Stomach (tissue), 9 donors: ENCODE measurements around the gene COPS9. TPM values are rescaled to one million over a fixed set of nuclear protein-coding genes. Genes with fewer than 3 reads are reported as not detected.

Experiments used
- DNase-seq, 2 donors: peaks; one replicate each; pipeline versions ENCODE4 v3.0.0 to v3.0.0-alpha.2; 2013 to 2019
- H3K27ac ChIP-seq, 5 donors: fragments of 200-600 bp in 4 of 5; sonication (generic) in 4 of 5; one replicate each; pipeline ENCODE4 v1.5.1; 2013 to 2019; ENCODE audit warnings: mild to moderate bottlenecking in 1 of 5, moderate library complexity in 1 of 5
- H3K27me3 ChIP-seq, 3 donors: fragments of 200-600 bp; sonication (generic); one replicate each; pipeline ENCODE4 v1.5.1; 2017 to 2019; ENCODE audit warnings: mixed run types in 1 of 3
- H3K36me3 ChIP-seq, 4 donors: fragments of 200-600 bp; sonication (generic); 1 replicate in 3 of 4; 2 replicates in 1 of 4; pipeline ENCODE4 v1.5.1; 2016 to 2019
- H3K4me1 ChIP-seq, 4 donors: fragments of 200-600 bp; sonication (generic); one replicate each; pipeline ENCODE4 v1.5.1; 2016 to 2019
- H3K4me3 ChIP-seq, 4 donors: fragments of 200-600 bp; sonication (generic) in 3 of 4; one replicate each; pipeline ENCODE4 v1.5.1; 2016 to 2019; ENCODE audit warnings: mild to moderate bottlenecking in 1 of 4
- H3K9me3 ChIP-seq, 4 donors: fragments of 200-600 bp; sonication (generic); one replicate each; pipeline ENCODE4 v1.5.1; 2016 to 2019
- CTCF ChIP-seq, 7 experiments: fragments of 450-650 bp in 4 of 7; fragments of 200-600 bp in 3 of 7; sonication (generic) in 3 of 7; IDR thresholded peaks; one replicate each; pipeline ENCODE4 v1.5.1; 2016 to 2019; ENCODE audit warnings: antibody characterized with exemption in 7 of 7, control low read depth in 2 of 7, mild to moderate bottlenecking in 1 of 7
- EP300 ChIP-seq: sonication (generic); formaldehyde crosslinking; IDR thresholded peaks from one replicate; pipeline ENCODE4 v1.6.1; 2017; ENCODE audit warnings: antibody characterized with exemption
- POLR2A ChIP-seq, 4 donors: fragments of 450-650 bp; IDR thresholded peaks; one replicate each; pipeline ENCODE4 v1.6.1; 2016; ENCODE audit warnings: antibody characterized with exemption in 4 of 4, control low read depth in 2 of 4, mild to moderate bottlenecking in 1 of 4, moderate library complexity in 1 of 4
- POLR2AphosphoS5 ChIP-seq, 3 donors: sonication (generic); formaldehyde crosslinking; IDR thresholded peaks; one replicate each; pipeline ENCODE4 v1.6.1; 2016; ENCODE audit warnings: antibody characterized with exemption in 3 of 3
- WGBS, 5 donors: extraction: QIAGEN DNeasy Blood & Tissue Kit in 3 of 5; methylation state at CpG; one replicate each; pipeline versions ENCODE4 v1.1.5 to v1.1.7; 2013 to 2018; 5-methylcytosine and 5-hydroxymethylcytosine counted together
- intact Hi-C: fragments of 100-400 bp; cut with DNase I; formaldehyde crosslinking; loops from one replicate; pipeline ENCODE4 v1.15.1; 2023; ENCODE audit warnings: low total_unique reads
- polyA plus RNA-seq, 3 donors: library from polyadenylated mRNA; stranded (reverse); fragments of 200-250 nt; gene quantifications; one replicate each; pipeline ENCODE4 v1.2.3, GENCODE V29; 2013
- total RNA-seq, 5 donors: library from RNA; depleted of rRNA; stranded (reverse); fragments of >200 nt; gene quantifications; one replicate each; pipeline versions ENCODE4 v1.1.0 to v1.2.3, GENCODE V29; 2014 to 2016
- donor health status: healthy with polysubstance abuse.
- donor health status: Bipolar disorder and iron deficiency.
- donor health status: healthy.

The COPS9 gene
- total and polyA plus RNA-seq, 8 donors, result 40.6 to 582 (median 136) TPM

- no peak for DNase-seq
- TF ChIP-seq CTCF (IDR thresholded peaks at IDR 0.05), result no peak
- TF ChIP-seq POLR2AphosphoS5 (IDR thresholded peaks at IDR 0.05), result no peak
- no peak for TF ChIP-seq POLR2A (IDR thresholded peaks at IDR 0.05)
- TF ChIP-seq EP300, result no peak
- peaks cover 0 to 38% (median 0%) of the 10 kb centered on the region in 3 donors for H3K27me3 ChIP-seq
- intact Hi-C loops, result no loop called here
- 77 to 86% (median 84%) methylated on average over 21 of the region's 21 CpGs for WGBS, 5 donors
- H3K9me3 ChIP-seq, result no peaks in the 10 kb centered on the region
- H3K4me3 ChIP-seq, result no peak overlapping the region
- no peaks in the 10 kb centered on the region for H3K36me3 ChIP-seq
- H3K27ac ChIP-seq, result no peak overlapping the region
- no peaks in the 10 kb centered on the region for H3K4me1 ChIP-seq
Measured at GRCh38 chr2:240159251-240159839, 23.2 kb upstream of the COPS9 start.

DNA sequence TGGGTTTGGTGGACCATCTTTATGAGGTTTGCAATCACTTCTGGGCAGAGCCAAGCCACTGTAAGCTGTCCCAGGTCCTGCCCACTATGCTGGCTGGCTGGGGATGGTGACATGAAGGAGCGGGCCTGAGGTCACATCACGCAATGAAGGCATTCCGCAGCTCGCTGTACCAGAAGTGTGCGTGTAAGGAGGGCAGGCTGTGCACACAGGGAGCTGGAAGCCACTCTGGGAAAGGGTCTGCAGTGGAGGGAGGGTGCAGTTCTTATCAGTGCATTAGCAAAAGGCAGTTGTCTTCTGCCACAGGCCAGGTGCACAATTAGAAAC lies 21.0 kb upstream of the COPS9 start:
- 80 to 93% (median 86%) methylated on average over 5 of the region's 5 CpGs for WGBS, 5 donors

GRCh38 chr2:240156435-240157146 lies 20.5 kb upstream of the COPS9 start:
- no peaks in the 10 kb centered on the region for H3K9me3 ChIP-seq
- TF ChIP-seq CTCF (IDR thresholded peaks at IDR 0.05), result no peak
- TF ChIP-seq POLR2A (IDR thresholded peaks at IDR 0.05), result no peak
- TF ChIP-seq EP300, result no peak
- no peak for TF ChIP-seq POLR2AphosphoS5 (IDR thresholded peaks at IDR 0.05)
- H3K27ac ChIP-seq, result no peak overlapping the region
- intact Hi-C loops, result no loop called here
- H3K36me3 ChIP-seq, result no peaks in the 10 kb centered on the region
- peaks cover 0 to 36% (median 3%) of the 10 kb centered on the region in 3 donors for H3K27me3 ChIP-seq
- no peak overlapping the region for H3K4me3 ChIP-seq
- H3K4me1 ChIP-seq, result no peaks in the 10 kb centered on the region
- 77 to 81% (median 79%) methylated on average over 26 to 29 of the region's 29 CpGs for WGBS, 5 donors
- DNase-seq, result no peak

More for the DNA sequence above, 21.0 kb upstream of the COPS9 start:
- Histone ChIP-seq H3K27me3 (peaks cover 0 to 35% (median 0%) of the 10 kb centered on the region in 3 donors), H3K4me1 (no peaks in the 10 kb centered on the region), H3K27ac (no peak overlapping the region), H3K9me3 (no peaks in the 10 kb centered on the region), H3K4me3 (no peak overlapping the region), H3K36me3 (no peaks in the 10 kb centered on the region)
- intact Hi-C loops, result no loop called here
- TF ChIP-seq CTCF (IDR thresholded peaks at IDR 0.05), result no peak
- no peak for TF ChIP-seq EP300
- TF ChIP-seq POLR2AphosphoS5 (IDR thresholded peaks at IDR 0.05), result no peak
- TF ChIP-seq POLR2A (IDR thresholded peaks at IDR 0.05), result no peak
- DNase-seq, result no peak

DNA sequence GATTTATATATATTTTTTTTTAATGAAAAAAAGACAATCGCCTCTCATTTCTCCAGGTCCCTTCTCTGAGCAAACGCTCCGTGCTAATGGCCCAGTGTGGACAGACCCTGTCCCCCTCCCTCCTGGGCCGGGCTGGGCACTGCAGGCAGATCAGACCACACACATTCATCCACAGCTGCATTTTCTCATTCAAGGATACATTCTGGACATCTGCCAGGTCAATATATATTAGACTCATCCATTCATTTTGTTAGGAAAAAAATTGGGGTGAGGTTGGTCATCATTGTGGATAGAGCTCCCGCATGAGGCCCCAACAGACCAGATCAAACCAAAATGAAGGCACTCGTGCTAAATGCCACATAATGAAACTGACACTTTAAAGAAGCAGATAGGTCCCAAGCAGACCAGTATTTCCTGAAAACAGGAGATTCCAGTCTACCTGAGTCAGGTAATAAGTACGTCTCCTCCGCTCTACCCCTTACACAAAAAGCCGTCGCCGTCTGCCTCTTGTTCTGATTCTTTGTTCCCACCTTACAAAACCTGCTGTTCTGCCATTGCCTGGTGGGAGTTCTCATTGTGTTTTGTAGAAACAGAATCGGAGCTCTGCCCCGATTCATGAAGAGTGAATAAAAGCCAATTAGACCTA lies 19.8 kb upstream of the COPS9 start:
- Histone ChIP-seq H3K36me3 (no peaks in the 10 kb centered on the region), H3K9me3 (no peaks in the 10 kb centered on the region), H3K27me3 (peaks cover 0 to 36% (median 9%) of the 10 kb centered on the region in 3 donors), H3K27ac (no peak overlapping the region), H3K4me3 (no peak overlapping the region), H3K4me1 (no peaks in the 10 kb centered on the region)
- WGBS, 5 donors, result 67 to 80% (median 73%) methylated on average over 13 of the region's 13 CpGs
- intact Hi-C loops, result no loop called here
- TF ChIP-seq POLR2A (IDR thresholded peaks at IDR 0.05), result no peak
- TF ChIP-seq CTCF (IDR thresholded peaks at IDR 0.05), result no peak
- TF ChIP-seq EP300, result no peak
- no peak for TF ChIP-seq POLR2AphosphoS5 (IDR thresholded peaks at IDR 0.05)
- DNase-seq, result no peak
